K562 (cell line): ENCODE results near the gene FYB1. TPM values are rescaled to one million over a fixed set of nuclear protein-coding genes. Genes with fewer than 3 reads are reported as not detected.

Source experiments
- ATF7 ChIP-seq: fragments of 450-650 bp; IDR thresholded peaks from 2 replicates; pipeline ENCODE4 v1.7.1; 2014; ENCODE audit warnings: mild to moderate bottlenecking, moderate library complexity
- C11orf30 ChIP-seq: fragments of 450-650 bp; IDR thresholded peaks from 2 replicates; pipeline ENCODE4 v1.6.1; 2016; ENCODE audit warnings: low read depth, mild to moderate bottlenecking
- CCAR2 ChIP-seq: fragments of 200-400 bp; formaldehyde crosslinking; IDR thresholded peaks from 2 replicates; pipeline ENCODE4 v1.6.1; 2017; ENCODE audit warnings: mild to moderate bottlenecking, low read depth, low read length
- CXXC5 ChIP-seq: fragments of 250-450 bp; sonication (Bioruptor Pico); IDR thresholded peaks from 2 replicates; pipeline ENCODE4 v1.8.0; 2022; ENCODE audit warnings: inconsistent platforms, mild to moderate bottlenecking, moderate library complexity
- EP300 ChIP-seq: IDR thresholded peaks from 2 replicates; pipeline ENCODE4 v1.6.1; 2012; ENCODE audit warnings: low read length, improper control_type of control experiment
- JUN ChIP-seq, 2 experiments: sonication (generic) in 1 of 2; formaldehyde crosslinking in 1 of 2; IDR thresholded peaks; 2 replicates each; pipeline versions ENCODE4 v1.6.1 to v1.8.0; 2012 to 2022; ENCODE audit warnings: borderline replicate concordance in 2 of 2, mild to moderate bottlenecking in 2 of 2, improper control_type of control experiment in 1 of 2, low read depth in 1 of 2, low read length in 1 of 2, missing genetic modification reagents in 1 of 2
- MEF2D ChIP-seq: conservative IDR thresholded peaks from 2 replicates; pipeline ENCODE4 v1.6.1; 2016; ENCODE audit warnings: low read depth, missing genetic modification characterization, missing compliant biosample characterization
- REST ChIP-seq, 2 experiments: fragments of 450-650 bp; formaldehyde crosslinking in 1 of 2; IDR thresholded peaks; 2 replicates each; pipeline versions ENCODE4 v1.4.0 to v1.6.1; 2014 to 2020; ENCODE audit warnings: mild to moderate bottlenecking in 2 of 2, borderline replicate concordance in 1 of 2, low read depth in 1 of 2
- SOX6 ChIP-seq: fragments of 450-650 bp; IDR thresholded peaks from 2 replicates; pipeline ENCODE4 v1.6.1; 2014; ENCODE audit warnings: mild to moderate bottlenecking
- TBL1XR1 ChIP-seq, 2 experiments: IDR thresholded peaks; 2 replicates each; pipeline ENCODE4 v1.6.1; 2012; ENCODE audit warnings: improper control_type of control experiment in 2 of 2, low read length in 2 of 2, mild to moderate bottlenecking in 1 of 2
- TEAD2 ChIP-seq: fragments of 450-650 bp; IDR thresholded peaks from 2 replicates; pipeline ENCODE4 v1.6.1; 2016; ENCODE audit warnings: missing genetic modification characterization, control low read depth, missing compliant biosample characterization
- ZEB2 ChIP-seq: fragments of 450-650 bp; IDR thresholded peaks from 2 replicates; pipeline ENCODE4 v1.6.1; 2016
- polyA plus RNA-seq, 8 experiments: library from polyadenylated mRNA; depleted of rRNA in 4 of 8; stranded (reverse) in 5 of 8; unstranded in 3 of 8; fragments of >200 nt; fragmentation: Nextera tagmentation in 2 of 8; fragmentation: Illumina TruSeq in 1 of 8; extraction: Ambion mirVana in 2 of 8; extraction: Trizol in 1 of 8; gene quantifications; 2 replicates each; pipeline versions ENCODE4 v1.2.1 to v1.2.3, GENCODE V29; 2011 to 2014; ENCODE audit warnings: inconsistent platforms in 1 of 8, missing spikeins in 1 of 8
- total RNA-seq, 7 experiments: library from RNA; depleted of rRNA in 6 of 7; stranded (reverse); fragments of >200 nt in 6 of 7; fragmentation: Illumina TruSeq in 2 of 7; extraction: Trizol in 2 of 7; gene quantifications; 2 replicates each; pipeline versions ENCODE4 v1.2.1 to v1.2.3, GENCODE V29; 2011 to 2021; ENCODE audit warnings: low replicate concordance in 1 of 7
- TF ChIP-seq, protein P1 (sequence below), 2 experiments: IDR thresholded peaks; 2 replicates each; pipeline ENCODE4 v1.6.1; 2012; ENCODE audit warnings: improper control_type of control experiment in 2 of 2, low read depth in 2 of 2, low read length in 2 of 2, borderline replicate concordance in 1 of 2
- TF ChIP-seq, protein P2 (sequence below): sonication (generic); formaldehyde crosslinking; IDR thresholded peaks from 2 replicates; pipeline ENCODE4 v1.8.1; 2023; ENCODE audit warnings: mild to moderate bottlenecking, missing genetic modification reagents

FYB1 gene
- total and polyA plus RNA-seq, 9 of the 15 experiments (the other 6 are each of a cell fraction or from before 2014, with no cell fraction given): 4.7 to 31.5 (median 9.7) TPM

GRCh38 chr5:39116344-39117170 lies 102.8 kb downstream of the FYB1 start (continued):
- TF ChIP-seq, protein P1, sequence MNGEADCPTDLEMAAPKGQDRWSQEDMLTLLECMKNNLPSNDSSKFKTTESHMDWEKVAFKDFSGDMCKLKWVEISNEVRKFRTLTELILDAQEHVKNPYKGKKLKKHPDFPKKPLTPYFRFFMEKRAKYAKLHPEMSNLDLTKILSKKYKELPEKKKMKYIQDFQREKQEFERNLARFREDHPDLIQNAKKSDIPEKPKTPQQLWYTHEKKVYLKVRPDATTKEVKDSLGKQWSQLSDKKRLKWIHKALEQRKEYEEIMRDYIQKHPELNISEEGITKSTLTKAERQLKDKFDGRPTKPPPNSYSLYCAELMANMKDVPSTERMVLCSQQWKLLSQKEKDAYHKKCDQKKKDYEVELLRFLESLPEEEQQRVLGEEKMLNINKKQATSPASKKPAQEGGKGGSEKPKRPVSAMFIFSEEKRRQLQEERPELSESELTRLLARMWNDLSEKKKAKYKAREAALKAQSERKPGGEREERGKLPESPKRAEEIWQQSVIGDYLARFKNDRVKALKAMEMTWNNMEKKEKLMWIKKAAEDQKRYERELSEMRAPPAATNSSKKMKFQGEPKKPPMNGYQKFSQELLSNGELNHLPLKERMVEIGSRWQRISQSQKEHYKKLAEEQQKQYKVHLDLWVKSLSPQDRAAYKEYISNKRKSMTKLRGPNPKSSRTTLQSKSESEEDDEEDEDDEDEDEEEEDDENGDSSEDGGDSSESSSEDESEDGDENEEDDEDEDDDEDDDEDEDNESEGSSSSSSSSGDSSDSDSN (IDR thresholded peaks at IDR 0.05; ENCODE audit: borderline replicate concordance in 1 of 2, low read depth in 2 of 2, low read length in 2 of 2): 0 out of 4 replicates have a peak, but pooled peaks of 1 of the 2 experiments have one; percentile 40
- TF ChIP-seq REST (IDR thresholded peaks at IDR 0.05; ENCODE audit: borderline replicate concordance): 0 out of 2 replicates have a peak, but pooled peaks have one; percentile 4
- TF ChIP-seq REST (CRISPR knock-in tag; IDR thresholded peaks at IDR 0.05; ENCODE audit: low read depth): no peak
- TF ChIP-seq, protein P2, sequence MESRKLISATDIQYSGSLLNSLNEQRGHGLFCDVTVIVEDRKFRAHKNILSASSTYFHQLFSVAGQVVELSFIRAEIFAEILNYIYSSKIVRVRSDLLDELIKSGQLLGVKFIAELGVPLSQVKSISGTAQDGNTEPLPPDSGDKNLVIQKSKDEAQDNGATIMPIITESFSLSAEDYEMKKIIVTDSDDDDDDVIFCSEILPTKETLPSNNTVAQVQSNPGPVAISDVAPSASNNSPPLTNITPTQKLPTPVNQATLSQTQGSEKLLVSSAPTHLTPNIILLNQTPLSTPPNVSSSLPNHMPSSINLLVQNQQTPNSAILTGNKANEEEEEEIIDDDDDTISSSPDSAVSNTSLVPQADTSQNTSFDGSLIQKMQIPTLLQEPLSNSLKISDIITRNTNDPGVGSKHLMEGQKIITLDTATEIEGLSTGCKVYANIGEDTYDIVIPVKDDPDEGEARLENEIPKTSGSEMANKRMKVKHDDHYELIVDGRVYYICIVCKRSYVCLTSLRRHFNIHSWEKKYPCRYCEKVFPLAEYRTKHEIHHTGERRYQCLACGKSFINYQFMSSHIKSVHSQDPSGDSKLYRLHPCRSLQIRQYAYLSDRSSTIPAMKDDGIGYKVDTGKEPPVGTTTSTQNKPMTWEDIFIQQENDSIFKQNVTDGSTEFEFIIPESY (CRISPR knock-in tag): no peak
- peak; percentile 78 for TF ChIP-seq ATF7
- no peak for TF ChIP-seq MEF2D (tag)
- TF ChIP-seq C11orf30: 0 out of 2 replicates have a peak, but pooled peaks have one; percentile 3
- TF ChIP-seq ZEB2: peak; percentile 45; the same call in 1 of the 2 replicates
- peak in 1 of 2 experiments; percentile 54; a peak in 2 of 4 replicates for TF ChIP-seq TBL1XR1 (IDR thresholded peaks at IDR 0.05; ENCODE audit: low read length in 2 of 2)
- peak; percentile 63 for TF ChIP-seq EP300
- TF ChIP-seq CXXC5 (CRISPR knock-in tag): no peak
- TF ChIP-seq CCAR2: no peak
- peak; percentile 48; the same call in 1 of the 2 replicates for TF ChIP-seq SOX6
- TF ChIP-seq JUN (IDR thresholded peaks at IDR 0.05; ENCODE audit: borderline replicate concordance, low read depth, low read length): peak; percentile 44; the same call in 1 of the 2 replicates
- TF ChIP-seq JUN (CRISPR knock-in tag; IDR thresholded peaks at IDR 0.05; ENCODE audit: borderline replicate concordance): no peak
- TF ChIP-seq TEAD2 (tag): no peak
